Stimulated activated CD8-positive, alpha-beta memory T cell treated with anti-CD3 and anti-CD28 coated beads, Interleukin-7, amount 100 ng/mL, for 4 hours (primary cell): ENCODE results near the gene WDR33.

Experiments
- DNase-seq, 2 donors: peaks; one replicate each; pipeline ENCODE4 v3.0.0-alpha.2; 2020; ENCODE audit warnings: low read depth in 2 of 2

Gene WDR33

DNA sequence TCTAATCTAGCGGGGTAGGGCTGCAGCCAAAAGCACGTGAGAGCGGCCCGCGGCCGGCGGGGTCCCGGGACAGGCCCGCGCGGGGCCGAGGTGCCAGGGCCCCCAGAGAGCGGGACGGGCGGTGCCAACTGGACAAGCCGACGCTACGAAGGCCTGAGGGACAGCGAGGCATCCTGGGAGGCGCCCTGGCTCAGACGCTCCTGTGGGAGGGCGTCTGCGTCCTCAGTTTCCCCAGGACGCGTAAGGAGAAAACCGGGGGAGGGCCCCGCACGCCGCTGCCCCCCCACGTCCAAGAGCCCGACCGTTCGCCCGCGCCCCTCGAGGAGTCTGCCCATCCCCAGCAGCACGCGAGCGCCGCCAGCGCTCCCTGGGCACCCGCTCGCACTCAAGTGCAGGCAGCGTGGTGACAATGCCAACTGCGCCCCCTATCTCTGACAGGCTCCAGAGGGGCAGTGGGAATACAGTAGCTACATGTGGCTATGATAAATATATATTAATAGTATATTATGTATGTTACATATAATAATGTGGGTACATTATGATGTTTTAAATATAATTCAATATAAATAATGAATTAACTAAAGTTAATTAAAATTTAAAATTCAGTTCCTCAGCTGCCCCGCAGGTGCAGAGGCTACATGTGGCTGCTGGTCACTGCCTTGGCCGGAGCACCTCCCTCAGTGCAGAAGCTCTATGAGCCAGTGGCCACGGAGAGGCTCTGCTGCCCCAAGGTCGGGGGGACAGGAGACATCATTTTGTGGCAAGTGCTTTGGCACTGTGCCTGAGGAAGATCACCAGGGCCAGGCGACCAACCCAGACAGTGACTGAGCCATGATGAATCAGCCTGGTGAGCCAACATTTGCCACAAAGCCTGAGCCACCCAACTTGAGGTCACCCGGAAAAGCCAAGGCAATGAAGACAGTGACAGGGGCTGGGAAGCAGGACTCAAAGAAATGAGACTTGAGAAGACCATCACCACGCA is 115.2 kb downstream of the WDR33 start:
- DNase-seq, result peak in 1 of 2 donors; percentile 18

DNA sequence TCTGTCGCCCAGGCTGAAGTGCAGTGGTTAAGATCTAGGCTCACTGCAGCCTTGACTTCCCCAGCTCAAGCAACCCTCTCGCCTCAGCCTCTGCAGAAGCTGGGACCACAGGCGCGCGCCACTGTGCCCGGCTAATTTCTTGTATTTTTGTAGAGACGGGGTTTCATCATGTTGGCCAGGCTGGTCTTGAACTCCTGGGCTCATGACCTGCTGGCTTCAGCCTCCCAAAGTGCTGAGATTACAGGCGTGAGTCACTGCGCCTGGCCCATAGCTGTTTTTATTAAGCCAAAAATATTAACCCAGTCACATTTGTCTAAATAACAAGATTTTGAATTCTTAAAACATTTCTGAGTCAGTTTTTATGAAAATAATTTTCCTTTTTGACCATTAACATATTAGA is 116.0 kb downstream of the WDR33 start:
- no peak for DNase-seq

DNA sequence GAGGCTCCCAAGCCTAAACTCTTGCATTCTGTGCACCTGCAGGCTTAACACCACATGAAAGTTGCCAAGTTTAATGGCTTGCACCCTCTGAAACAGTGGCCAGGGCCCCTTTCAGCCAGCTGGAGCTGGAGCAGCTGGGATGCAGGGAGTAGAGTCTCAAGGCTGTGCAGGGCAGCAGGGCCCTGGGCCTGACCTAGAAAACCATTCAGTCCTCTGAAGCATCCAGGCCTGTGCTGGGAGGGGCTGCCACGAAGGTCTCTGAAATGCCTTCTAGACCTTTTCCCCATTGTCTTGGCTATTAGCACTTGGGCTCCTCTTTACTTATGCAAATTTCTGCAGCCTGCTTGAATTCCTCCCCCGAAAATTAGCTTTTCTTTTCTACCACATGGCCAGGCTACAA is 120.3 kb downstream of the WDR33 start:
- no peak for DNase-seq

DNA sequence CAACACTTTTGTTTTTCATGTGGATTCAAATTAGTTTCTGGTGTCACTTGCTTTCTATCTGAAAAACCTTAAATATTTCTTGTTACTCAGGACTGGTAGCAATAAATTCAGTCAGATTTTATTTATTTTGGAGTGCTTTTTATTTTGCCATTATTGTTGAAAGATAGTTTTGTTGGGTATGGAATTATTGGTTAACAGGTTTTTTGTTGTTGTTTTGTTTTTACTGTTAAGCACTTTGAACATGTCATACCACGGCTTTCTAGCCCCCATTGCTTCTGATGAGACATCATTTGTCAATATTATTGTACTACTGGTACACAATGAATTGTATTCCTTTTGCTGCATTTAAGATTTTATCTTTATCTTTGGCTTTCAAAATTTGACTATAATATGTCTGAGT is 122.6 kb downstream of the WDR33 start:
- DNase-seq, result no peak

DNA sequence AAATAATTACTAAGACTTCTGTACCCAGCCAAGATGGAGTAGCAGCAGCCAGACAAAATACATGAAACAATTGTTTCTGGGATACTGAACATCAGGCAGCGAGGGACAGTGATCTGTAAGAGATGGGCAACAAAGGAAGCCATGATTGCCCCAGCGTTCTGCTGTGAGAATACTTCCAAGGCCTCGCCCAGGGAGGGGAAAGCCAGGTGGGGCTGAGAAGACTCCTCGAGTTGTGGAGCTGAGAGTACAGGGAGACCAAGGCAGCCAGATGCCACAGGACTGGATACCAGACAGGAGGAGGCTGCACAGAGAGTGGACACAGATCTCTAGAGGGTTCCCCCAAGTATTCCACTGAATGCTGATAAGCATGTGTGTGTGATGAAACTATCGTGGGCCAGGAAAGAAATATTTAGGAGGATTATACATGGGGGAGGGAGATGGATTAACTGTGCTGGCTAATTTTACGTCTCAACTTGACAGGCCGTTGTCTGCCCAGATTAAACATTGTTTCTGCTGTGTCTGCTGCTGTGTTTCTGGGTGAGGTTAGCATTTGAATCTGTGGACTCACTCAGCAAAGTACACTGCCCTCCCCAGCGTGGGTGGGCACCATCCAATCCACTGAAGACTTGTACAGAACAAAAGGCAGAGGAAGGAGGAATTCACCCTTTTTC is 125.4 kb downstream of the WDR33 start:
- DNase-seq, result no peak

DNA sequence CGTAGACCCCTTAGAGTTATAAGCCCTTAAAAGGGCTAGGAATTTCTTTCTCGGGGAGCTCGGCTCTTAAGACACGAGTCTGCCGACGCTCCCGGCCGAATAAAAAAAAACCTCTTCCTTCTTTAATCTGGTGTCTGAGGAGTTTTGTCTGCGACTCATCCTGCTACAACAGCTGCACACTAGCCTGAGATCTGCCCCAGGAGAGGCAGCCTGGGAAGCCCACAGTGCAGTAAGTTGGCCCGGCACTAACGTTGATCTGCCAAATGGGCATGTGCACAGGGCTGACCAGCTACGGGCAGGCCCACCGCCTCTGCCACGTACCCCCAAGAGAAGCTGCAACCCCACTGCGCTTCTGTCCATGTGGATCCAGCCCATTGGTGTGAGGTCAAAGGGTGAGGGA is 127.2 kb downstream of the WDR33 start:
- no peak for DNase-seq

DNA sequence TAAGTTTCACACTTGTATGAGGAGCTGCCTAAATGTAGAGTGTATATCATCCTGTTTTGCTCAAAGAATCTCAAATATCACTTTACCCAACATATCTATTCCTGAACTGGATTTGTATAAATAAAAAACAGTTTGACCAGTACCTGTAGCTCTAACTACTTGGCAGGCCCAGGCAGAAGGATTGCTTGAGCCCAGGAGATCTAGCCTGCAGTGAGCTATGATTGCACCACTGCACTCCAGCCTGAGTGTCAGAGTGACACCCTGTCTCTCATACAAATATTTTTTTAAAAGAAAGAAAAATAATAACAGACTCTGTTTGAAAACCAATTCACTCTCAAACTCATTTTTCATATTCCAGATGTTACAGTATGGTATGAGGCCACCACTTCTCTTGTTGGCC is 127.9 kb downstream of the WDR33 start:
- no peak for DNase-seq

DNA sequence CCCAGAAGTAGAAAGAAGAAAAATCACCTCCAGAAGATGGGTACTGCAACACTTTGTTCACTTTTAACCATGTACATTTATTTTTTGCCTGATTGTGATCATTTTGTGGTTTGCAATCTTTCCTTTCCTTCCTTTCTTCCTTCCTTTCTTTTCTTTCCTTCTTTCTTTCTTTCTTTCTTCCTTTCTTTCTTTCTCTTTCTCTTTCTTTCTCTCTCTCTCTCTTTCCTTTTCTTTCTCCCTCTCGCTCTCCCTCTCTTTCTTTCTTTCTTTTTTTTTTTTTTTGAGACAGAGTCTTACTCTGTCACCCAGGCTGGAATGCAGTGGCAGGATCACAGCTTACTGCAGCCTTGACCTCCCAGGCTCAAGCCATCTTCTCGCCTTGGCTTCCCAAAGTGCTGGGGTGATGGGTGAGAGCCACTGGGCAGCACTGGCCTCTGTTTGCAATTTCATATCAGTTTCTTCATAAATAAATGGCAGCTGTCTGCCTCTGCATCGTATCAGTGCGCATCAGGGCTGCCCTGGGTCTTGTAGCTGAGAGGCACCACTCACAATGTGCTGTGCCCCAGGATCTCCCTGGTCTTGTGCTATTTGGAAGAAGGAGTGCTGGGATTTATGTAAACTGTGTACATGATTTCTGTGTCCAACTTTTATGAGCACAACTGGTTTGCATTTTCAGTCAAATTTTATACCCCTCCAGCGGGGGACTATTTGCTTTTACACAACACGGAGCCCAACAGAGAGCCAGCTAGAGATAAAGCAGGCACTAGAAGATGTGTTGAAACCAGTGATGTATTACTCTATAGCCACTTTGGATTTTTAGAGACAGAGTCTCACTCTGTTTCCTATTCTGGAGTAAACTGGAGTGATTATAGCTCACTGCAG is 128.8 kb downstream of the WDR33 start:
- no peak for DNase-seq

DNA sequence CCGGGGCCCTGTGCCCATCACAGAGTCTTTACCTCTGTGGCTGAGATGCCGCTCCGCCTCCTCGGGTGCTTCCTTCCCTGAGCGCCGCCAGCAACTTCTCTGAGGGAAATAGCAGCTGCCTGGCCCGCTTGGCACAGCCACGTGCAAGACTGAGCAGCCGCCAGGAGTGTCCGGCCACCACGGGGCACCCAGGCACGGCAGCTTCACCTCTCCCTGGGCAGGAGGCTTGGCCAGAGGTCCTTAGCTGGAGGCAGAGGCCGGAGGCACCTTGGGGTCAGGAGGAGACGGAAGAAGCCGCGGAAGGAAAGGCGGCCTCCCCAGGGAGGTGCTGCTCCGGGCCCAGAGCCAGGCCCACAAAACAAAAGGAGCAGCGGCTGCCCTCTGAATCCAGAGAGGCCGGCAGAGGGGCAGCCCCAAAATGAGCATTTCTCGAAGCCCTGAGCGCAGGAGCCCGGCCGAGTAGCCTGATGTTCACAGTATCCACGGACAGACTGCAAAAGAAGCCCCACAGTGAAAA is 129.6 kb downstream of the WDR33 start:
- no peak for DNase-seq

DNA sequence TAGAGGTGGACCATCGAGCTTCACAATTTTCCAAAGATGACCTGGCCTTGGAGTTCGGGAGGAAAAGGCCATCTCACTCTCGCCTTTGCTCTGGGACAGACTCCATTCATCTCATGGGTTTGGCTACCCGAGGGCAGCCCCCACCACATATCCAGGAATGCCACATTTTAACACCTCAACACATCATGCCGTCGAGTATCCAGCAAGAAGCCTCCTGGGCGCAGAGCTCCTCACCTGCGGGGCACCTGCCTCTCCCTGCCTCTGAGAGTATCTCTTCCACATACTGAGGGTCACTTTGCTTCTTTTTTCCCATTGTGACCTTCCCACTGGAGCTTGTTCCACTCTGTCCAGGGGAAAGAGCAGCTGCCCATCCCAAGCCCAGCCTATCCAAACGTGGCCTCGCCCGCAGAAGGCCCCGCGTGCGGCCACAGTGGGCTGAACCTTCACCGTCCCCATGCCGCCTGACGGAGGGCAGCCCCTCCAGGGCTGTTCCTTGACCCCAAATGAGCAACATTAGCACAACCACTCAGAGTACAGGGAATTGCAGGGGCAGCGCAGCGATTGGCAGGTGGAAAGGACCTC is 130.2 kb downstream of the WDR33 start:
- DNase-seq, result no peak

DNA sequence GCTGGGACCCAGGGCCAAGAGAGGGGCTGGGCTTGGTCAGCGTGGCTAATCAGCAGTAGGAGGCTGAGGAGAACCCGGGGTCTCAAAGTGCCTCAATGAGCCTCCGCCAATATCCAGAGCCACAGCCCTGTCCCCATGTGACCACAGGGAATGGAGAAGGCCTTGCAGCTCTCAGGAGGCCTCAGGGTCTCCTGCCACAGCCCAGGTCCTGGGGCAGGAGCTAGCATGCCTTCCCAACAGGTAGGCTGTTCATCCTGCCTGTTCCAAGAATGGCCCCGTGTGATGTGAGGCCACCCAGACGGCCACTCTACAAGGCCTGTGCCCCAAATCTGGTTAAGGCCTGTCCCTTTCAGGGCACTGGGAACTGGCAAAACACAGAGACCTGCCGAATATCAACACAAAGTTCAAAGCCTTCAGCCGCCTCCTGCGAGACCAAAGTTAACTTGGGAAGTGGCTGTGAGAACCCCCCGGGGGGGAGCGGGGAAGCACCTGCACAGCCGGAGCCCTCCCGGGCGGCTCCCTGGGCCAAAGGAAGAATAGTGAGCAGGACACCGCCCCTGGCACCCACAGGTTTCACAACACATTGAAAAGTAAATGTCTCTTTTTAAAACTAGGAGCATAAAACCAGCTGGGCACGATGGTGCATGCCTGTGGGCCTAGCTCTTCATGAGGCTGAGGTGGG is 131.2 kb downstream of the WDR33 start:
- no peak for DNase-seq

DNA sequence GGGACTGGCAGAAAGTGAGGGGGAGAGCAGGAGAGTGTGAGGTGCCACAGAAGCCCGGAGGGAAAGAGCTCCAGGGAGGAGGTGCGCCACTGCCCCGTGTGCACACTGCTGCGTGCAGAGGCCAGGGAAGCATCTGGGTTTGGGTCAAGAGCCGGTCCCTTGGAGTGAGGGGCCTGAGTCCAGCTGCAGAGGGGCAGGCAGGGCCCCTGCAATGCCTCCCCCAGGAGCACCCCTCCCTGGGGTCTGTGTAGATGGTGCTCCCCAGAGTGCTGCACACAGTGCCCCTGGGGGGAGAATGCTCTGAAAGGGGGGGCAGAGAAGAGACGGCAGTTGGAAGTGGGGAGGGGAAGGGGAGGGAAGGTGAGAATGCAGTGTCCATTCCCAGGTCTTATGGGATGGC is 132.0 kb downstream of the WDR33 start:
- no peak for DNase-seq

DNA sequence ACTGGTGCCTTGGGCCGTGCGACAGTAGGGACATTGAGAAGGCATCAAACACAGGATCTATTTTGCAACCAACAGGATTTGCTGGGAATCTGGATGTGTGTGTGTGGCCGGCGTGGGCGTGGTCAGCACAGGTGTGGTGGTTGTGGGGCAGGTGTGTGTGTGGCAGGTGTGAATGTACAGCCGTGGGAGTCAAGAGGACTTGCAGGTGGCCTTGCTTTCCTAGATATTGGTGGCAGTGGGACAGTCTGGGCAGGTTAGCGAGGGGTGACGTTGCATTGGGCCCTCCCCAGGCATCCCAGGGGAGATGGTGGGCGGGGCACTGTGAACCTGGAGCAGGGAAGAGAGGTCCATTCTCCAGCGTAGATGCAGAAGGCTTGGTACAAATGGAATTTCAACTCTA is 132.4 kb downstream of the WDR33 start:
- DNase-seq, result no peak

DNA sequence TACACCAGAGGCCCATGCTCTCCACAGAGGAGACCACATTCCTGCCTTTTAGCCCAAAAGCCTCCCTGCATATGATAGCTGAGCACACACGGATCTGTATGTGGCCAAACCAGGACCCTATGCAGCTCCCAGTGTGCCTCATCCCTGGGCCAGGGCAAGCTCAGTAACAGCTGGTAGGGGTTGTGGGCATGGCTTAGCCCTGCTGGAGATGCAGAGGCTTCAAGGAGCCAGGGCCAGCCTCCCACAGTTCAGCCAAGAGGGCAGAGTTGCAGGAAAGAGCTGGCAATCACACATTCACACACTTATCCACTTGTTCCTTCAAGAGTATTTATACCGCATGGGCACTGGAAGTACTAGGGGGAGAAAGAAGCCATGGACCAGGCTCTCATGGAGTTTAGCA is 134.1 kb downstream of the WDR33 start:
- DNase-seq, result no peak

DNA sequence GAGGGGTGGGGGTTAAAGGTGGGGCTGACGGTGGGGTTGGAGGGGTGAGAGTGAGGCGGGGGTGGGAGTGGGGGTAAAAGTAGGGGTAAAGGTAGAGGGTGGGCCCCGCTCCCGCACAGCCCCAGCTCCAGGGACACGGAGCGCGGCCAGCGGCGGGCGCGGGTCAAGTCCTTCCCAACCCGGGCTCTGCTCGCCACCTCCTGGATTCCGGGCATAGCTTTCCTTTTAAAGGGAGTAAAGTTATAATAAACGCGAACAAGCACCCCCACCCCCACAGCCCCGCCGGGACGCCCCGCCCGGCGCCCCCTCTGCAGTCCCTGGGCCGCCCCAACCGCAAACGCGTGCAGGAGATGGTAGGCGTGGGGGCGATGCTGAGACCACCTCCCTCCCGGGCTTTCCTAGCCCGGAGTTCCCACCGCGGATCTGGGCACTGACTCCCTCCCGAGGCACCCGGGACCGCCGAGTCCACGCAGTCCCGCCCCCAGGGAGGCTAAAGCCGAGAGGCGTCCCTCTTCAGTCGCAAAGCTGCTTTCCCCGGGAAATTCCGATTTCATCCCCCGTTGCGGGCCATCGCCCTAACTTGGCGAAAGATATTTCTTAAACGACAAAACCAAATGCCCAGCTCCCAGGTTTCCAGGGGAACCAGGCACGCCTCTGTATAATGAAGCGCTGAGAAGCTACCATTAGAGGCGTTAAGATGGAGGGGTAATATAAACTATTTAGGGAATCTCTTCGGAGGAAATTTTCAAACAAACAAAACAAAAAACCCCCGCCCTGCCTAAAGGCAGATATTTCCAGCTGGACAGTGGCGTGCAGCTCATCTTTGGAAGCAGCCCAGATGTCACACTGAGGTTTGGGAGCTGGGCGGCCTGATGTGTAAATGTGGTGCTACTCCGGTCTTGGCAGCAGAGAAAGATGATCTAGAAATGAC is 135.4 kb downstream of the WDR33 start, which contains the start of gene LIMS2:
TSS of gene LIMS2 (minus strand) at position 200 of the 931 bp plus-strand sequence. CDS start 506 bp downstream, outside the sequence.
- DNase-seq, result no peak

DNA sequence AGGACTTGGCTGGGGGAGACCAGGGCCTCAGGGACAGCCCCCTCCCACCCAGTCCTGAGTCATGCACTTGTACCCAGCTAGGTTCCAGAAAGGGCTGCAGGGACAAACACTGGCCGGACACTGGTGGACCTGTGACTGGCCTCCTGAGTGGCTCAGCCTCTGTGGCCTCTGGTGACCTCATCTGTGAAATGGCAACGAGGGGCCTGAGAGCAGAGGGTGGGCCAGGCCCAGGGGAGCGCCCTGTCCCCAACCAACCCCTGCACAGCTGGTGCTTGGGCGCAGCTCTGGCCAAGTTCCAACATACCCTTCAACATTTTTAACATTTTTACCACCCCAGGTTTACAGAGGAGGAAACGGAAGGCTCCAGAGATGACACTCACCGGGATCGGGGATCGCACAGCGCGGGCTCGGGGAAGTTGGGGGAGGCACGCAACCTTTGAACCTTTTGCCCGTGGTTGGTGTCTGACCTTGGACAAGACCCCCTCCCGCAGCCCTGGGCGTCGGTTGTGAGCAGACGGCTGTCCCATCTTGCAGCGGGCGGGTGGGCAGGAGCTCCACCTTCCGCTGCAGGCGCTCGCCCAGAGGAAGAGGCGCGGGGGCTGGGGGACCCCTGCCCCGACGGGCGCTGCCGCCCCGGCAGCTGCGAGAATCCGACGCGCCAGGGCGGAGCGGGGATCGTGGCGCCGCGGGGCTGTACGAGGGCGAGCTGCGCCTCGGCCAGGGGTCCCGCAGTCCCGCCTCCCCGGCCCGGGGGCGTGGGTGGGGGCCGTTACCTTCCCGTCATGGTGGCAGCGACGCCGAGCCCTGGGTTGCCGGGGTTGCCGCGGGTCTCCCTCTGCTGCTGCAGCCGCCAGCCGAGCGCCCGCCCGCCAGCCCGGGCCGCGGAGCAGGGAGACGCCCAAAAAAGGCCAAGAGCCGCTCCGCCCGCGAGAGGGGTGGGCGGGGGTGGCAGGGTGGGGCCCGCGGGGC is 136.4 kb downstream of the WDR33 start:
- no peak for DNase-seq

DNA sequence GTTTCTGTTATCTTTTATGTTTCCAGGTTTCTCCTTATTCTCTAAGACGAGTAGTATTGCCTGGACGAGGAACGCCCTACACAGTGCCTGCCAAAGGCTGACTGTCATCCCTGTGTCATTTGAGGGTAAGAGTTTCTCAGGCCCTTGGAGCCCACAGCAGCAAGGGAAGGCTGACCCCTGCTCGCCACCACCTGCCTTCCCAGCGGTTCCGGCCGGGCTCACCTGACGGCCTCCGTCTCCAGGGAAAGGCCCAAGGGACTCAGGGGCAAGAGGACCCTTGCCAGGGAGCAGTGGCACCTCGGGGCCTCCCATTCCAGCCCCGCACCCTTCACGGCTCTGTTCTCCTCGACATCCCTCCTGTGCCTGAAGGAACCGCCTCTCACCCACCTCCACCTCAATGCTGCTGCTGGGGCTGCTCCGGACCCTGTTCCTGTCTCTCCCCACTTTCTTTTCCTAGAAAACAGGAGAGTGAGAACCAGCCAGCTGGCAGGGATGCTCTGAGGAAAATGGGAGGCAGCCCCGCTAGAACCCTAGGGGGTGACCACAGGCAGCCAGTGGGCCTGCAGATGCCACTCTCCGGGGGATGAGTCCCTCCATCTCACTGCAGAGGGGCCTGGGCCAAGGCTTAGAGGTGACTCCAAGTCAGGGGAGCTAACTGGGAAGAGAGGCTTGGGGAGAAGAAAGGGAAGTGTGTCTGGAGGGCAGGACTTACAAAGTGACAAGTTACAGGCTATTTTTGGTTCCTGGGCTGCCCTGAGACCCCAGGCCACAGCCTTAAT is 137.5 kb downstream of the WDR33 start:
- no peak for DNase-seq
